NCI-H524 treated with DMSO at 0.1 percent for 48 hours (cell line): ENCODE data around the gene RBBP8NL.
"Not testable (repeated sequence)": the region's sequence is repeated elsewhere in the genome, so short reads cannot be mapped to it uniquely, and the experiment has no call there.

Experiments used
- DNase-seq: peaks from one replicate; lab custom pipeline; 2025; lab: John Stamatoyannopoulos, UW

RBBP8NL gene

GRCh38 chr20:62374331-62375152 lies 52.8 kb downstream of the RBBP8NL start:
- DNase-seq, result no peak

GRCh38 chr20:62373631-62374179 lies 53.6 kb downstream of the RBBP8NL start:
- not testable (repeated sequence) for DNase-seq

GRCh38 chr20:62372042-62372993 lies 55.0 kb downstream of the RBBP8NL start:
- DNase-seq, result no peak

- no peak for DNase-seq
Observed at GRCh38 chr20:62371588-62372041, 55.7 kb downstream of the RBBP8NL start.

GRCh38 chr20:62370807-62371587 lies 56.3 kb downstream of the RBBP8NL start:
- no peak for DNase-seq

GRCh38 chr20:62370115-62370806 lies 57.1 kb downstream of the RBBP8NL start:
- no peak for DNase-seq

- DNase-seq, result no peak
Observed at GRCh38 chr20:62369815-62370114, 57.6 kb downstream of the RBBP8NL start.

GRCh38 chr20:62368976-62369814 lies 58.1 kb downstream of the RBBP8NL start:
- DNase-seq, result no peak

GRCh38 chr20:62368392-62368975 lies 58.9 kb downstream of the RBBP8NL start:
- no peak for DNase-seq

- DNase-seq, result peak; percentile 33
Observed at GRCh38 chr20:62367633-62368391, 59.5 kb downstream of the RBBP8NL start.

GRCh38 chr20:62367136-62367632 lies 60.2 kb downstream of the RBBP8NL start, which contains the start of gene LAMA5:
LAMA5 (minus strand) TSS chr20:62367312; CDS start chr20:62367245, 67 bp downstream.
- DNase-seq, result no peak

- DNase-seq, result no peak
Observed at GRCh38 chr20:62366370-62367135, 60.8 kb downstream of the RBBP8NL start.

- DNase-seq, result no peak
Observed at GRCh38 chr20:62365814-62366369, 61.4 kb downstream of the RBBP8NL start.

- DNase-seq, result no peak
Observed at GRCh38 chr20:62364911-62365736, 62.2 kb downstream of the RBBP8NL start.

- no peak for DNase-seq
Observed at GRCh38 chr20:62363920-62364851, 63.2 kb downstream of the RBBP8NL start.
